GM19239 (cell line): Measurements from ENCODE around the gene ANKRA2.
"Not testable (repeated sequence)": the region's sequence is repeated elsewhere in the genome, so short reads cannot be mapped to it uniquely, and the experiment has no call there.

Experiments used
- DNase-seq: peaks from one replicate; pipeline ENCODE4 v3.0.0; 2011; ENCODE audit warnings: low spot score; ENCODE audit not compliant: insufficient read length
- FAIRE-seq: peaks from 2 replicates; lab custom pipeline; 2011; peaks lifted over from hg19 to GRCh38; lab: Jason Lieb, UNC

Gene ANKRA2

DNA sequence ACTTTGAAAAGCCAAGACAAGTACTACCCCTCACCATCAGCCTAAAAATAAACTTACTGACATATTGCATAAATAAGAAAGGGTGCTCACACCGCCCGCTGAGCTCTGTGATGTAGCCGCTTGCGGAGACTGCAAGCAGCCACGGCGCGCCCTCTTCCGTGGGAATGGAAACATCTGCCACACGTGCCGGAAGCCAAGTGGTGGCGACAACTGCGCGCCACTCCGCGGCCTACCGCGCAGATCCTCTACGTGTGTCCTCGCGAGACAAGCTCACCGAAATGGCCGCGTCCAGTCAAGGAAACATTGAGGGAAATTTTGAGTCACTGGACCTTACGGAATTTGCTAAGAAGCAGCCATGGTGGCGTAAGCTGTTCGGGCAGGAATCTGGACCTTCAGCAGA, 56.9 kb downstream of the ANKRA2 start:
- peak; percentile 78 for FAIRE-seq
- not testable (repeated sequence) for DNase-seq

DNA sequence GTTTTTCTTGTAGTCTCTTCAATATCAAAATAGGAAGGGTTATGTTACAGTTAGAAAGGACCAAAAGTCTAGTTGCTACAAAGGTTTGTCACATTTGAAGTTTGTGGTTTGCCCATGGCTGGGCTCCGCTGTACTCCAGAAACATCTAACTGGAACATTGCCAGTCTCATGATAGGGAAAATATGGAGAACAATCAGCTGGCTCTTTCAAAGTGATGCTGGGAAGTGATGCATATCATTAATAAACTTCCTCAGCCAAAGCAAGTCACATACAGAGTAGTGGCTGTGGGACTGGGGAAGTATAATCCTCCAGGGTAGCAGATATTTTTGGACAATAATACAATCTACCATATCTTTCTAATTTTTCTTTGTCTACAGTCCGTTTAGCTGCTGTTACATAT, 58.4 kb downstream of the ANKRA2 start:
- FAIRE-seq (no peak), DNase-seq (no peak)

DNA sequence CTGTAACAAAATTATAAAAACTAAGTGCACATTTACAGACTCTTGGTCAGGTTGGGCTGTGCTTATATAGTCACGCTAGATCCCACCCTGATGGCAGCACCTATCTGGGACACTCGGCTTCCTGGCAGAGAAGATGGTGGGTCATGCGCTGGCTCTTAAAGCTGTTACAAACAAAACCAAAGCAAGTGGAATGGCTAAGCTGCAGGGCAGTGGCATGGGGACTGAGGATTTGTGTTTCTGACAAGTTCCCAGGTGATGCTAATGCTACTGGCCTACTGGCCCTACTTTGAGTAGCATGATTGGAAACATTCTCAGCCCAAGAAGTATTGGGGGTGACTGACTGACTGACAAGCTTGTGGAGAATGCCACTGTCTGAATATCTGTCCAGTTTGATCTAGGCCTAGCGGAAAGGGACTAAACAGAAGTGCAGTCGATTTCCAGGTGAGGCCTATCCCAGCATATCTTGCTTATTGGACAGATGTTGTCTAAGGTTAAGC, 58.9 kb downstream of the ANKRA2 start:
- no peak for FAIRE-seq

More for the DNA sequence above, 58.9 kb downstream of the ANKRA2 start:
- no peak for DNase-seq
